Measurements from ENCODE around the gene BEND7.

The BEND7 gene

GRCh38 chr10:13416760-13417159, 112.1 kb downstream of the BEND7 start:
- TF ChIP-seq, protein P1, sequence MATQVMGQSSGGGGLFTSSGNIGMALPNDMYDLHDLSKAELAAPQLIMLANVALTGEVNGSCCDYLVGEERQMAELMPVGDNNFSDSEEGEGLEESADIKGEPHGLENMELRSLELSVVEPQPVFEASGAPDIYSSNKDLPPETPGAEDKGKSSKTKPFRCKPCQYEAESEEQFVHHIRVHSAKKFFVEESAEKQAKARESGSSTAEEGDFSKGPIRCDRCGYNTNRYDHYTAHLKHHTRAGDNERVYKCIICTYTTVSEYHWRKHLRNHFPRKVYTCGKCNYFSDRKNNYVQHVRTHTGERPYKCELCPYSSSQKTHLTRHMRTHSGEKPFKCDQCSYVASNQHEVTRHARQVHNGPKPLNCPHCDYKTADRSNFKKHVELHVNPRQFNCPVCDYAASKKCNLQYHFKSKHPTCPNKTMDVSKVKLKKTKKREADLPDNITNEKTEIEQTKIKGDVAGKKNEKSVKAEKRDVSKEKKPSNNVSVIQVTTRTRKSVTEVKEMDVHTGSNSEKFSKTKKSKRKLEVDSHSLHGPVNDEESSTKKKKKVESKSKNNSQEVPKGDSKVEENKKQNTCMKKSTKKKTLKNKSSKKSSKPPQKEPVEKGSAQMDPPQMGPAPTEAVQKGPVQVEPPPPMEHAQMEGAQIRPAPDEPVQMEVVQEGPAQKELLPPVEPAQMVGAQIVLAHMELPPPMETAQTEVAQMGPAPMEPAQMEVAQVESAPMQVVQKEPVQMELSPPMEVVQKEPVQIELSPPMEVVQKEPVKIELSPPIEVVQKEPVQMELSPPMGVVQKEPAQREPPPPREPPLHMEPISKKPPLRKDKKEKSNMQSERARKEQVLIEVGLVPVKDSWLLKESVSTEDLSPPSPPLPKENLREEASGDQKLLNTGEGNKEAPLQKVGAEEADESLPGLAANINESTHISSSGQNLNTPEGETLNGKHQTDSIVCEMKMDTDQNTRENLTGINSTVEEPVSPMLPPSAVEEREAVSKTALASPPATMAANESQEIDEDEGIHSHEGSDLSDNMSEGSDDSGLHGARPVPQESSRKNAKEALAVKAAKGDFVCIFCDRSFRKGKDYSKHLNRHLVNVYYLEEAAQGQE (IDR thresholded peaks at IDR 0.05; ENCODE audit: insufficient replicate concordance, low read depth), result no peak
- TF ChIP-seq CTCF (IDR thresholded peaks at IDR 0.05; ENCODE audit: insufficient read depth, low read length) (no peak), GABPA (IDR thresholded peaks at IDR 0.05; ENCODE audit: low read depth) (no peak), SPI1 (IDR thresholded peaks at IDR 0.05; ENCODE audit: borderline replicate concordance, low read depth) (no peak), POLR2AphosphoS5 (IDR thresholded peaks at IDR 0.05; ENCODE audit: low read depth) (no peak)
- no peaks in the 10 kb centered on the region for H3K27me3 ChIP-seq (ENCODE audit: insufficient read depth, poor library complexity, severe bottlenecking)
- H3K4me3 ChIP-seq (replicated peaks; ENCODE audit: insufficient read depth, low read length), result no peak overlapping the region
- DNase-seq (ENCODE audit: low read depth in 1 of 2, low spot score in 1 of 2), result no peak
- no peak overlapping the region for H3K27ac ChIP-seq (replicated peaks)

DNA sequence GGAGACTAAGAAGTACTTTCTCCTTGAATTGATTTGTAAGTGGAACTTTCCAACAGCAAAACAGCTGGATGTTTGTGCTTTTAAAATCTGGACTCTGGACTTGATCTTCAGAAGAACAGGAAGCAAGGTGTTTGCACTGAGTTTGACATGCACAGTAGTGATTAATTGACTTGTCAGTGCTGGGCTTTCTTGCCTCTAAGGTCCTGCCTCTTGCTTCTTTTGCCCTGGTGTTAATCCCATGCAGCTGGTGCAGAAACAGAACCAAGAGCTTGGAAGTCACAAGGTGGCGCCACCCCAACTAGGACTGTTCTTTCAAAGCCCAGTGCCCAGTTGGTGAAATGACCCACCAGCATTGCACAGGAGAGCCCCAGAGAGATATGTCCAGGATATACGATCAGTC, 114.0 kb downstream of the BEND7 start:
- DNase-seq (ENCODE audit: low read depth in 1 of 2, low spot score in 1 of 2), result no peak
- no peak for TF ChIP-seq CTCF (IDR thresholded peaks at IDR 0.05; ENCODE audit: insufficient read depth, low read length)
- no peak for TF ChIP-seq SPI1 (IDR thresholded peaks at IDR 0.05; ENCODE audit: borderline replicate concordance, low read depth)
- TF ChIP-seq, protein P1 (IDR thresholded peaks at IDR 0.05; ENCODE audit: insufficient replicate concordance, low read depth), result no peak
- TF ChIP-seq POLR2AphosphoS5 (IDR thresholded peaks at IDR 0.05; ENCODE audit: low read depth), result no peak
- no peak for TF ChIP-seq GABPA (IDR thresholded peaks at IDR 0.05; ENCODE audit: low read depth)
- no peaks in the 10 kb centered on the region for H3K27me3 ChIP-seq (ENCODE audit: insufficient read depth, poor library complexity, severe bottlenecking)
- H3K27ac ChIP-seq (replicated peaks), result no peak overlapping the region
- H3K4me3 ChIP-seq (replicated peaks; ENCODE audit: insufficient read depth, low read length), result no peak overlapping the region

- no peak overlapping the region for H3K4me3 ChIP-seq (replicated peaks; ENCODE audit: insufficient read depth, low read length)
- DNase-seq (ENCODE audit: low read depth in 1 of 2, low spot score in 1 of 2), result no peak
- no peak overlapping the region for H3K27ac ChIP-seq (replicated peaks)
- no peaks in the 10 kb centered on the region for H3K27me3 ChIP-seq (ENCODE audit: insufficient read depth, poor library complexity, severe bottlenecking)
- TF ChIP-seq POLR2AphosphoS5 (IDR thresholded peaks at IDR 0.05; ENCODE audit: low read depth) (no peak), CTCF (IDR thresholded peaks at IDR 0.05; ENCODE audit: insufficient read depth, low read length) (no peak), GABPA (IDR thresholded peaks at IDR 0.05; ENCODE audit: low read depth) (no peak), SPI1 (IDR thresholded peaks at IDR 0.05; ENCODE audit: borderline replicate concordance, low read depth) (no peak)
- TF ChIP-seq, protein P1 (IDR thresholded peaks at IDR 0.05; ENCODE audit: insufficient replicate concordance, low read depth), result no peak
Measured at GRCh38 chr10:13414137-13414536, 114.7 kb downstream of the BEND7 start.
